Keratinocyte (primary cell): ENCODE measurements around the gene PACSIN2.

Experiments
- EZH2 ChIP-seq: IDR thresholded peaks from one replicate; pipeline ENCODE4 v1.6.1; 2012; ENCODE audit warnings: inconsistent platforms, mild to moderate bottlenecking, low read length, moderate library complexity
- TF ChIP-seq, protein P1 (sequence below), 3 experiments: IDR thresholded peaks in 1 of 3; conservative IDR thresholded peaks in 1 of 3; optimal IDR thresholded peaks in 1 of 3; 2 replicates in 2 of 3; 3 replicates in 1 of 3; pipeline versions ENCODE3 to v1.5.1; 2011; ENCODE audit warnings: low read length in 3 of 3, mild to moderate bottlenecking in 3 of 3, moderate library complexity in 2 of 3, control low read depth in 1 of 3, inconsistent platforms in 1 of 3; ENCODE audit not compliant: insufficient read depth in 2 of 3; ENCODE audit errors: extremely low read depth in 1 of 3

DNA sequence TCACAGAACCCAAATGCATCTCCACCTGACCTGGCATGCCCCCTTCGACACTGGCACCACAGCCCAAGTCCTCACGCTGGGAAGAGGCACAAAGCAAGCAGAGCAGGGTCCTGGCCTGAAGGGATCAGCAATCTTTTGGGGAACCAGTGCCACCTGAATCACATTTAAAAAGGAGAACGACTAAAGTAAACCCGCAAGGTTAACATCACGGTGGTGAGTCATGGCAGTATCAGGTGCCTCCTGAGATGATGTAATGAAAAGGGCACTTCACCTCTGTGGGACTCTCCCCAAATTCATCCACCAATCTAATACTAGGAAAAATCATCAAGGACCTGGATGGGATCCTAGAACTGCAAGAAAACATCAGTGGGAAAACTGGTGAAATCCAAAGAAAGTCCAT is 44.9 kb downstream of the PACSIN2 start:
- TF ChIP-seq, protein P1, sequence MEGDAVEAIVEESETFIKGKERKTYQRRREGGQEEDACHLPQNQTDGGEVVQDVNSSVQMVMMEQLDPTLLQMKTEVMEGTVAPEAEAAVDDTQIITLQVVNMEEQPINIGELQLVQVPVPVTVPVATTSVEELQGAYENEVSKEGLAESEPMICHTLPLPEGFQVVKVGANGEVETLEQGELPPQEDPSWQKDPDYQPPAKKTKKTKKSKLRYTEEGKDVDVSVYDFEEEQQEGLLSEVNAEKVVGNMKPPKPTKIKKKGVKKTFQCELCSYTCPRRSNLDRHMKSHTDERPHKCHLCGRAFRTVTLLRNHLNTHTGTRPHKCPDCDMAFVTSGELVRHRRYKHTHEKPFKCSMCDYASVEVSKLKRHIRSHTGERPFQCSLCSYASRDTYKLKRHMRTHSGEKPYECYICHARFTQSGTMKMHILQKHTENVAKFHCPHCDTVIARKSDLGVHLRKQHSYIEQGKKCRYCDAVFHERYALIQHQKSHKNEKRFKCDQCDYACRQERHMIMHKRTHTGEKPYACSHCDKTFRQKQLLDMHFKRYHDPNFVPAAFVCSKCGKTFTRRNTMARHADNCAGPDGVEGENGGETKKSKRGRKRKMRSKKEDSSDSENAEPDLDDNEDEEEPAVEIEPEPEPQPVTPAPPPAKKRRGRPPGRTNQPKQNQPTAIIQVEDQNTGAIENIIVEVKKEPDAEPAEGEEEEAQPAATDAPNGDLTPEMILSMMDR (optimal IDR thresholded peaks at IDR 0.05 in 1 of 3, IDR thresholded peaks at IDR 0.05 in 1 of 3, conservative IDR thresholded peaks at IDR 0.05 in 1 of 3; ENCODE audit: extremely low read depth in 1 of 3, insufficient read depth in 2 of 3, low read length in 3 of 3) = no peak
- TF ChIP-seq EZH2 = no peak
